Measurements from ENCODE around the gene THAP11.

Gene THAP11

DNA sequence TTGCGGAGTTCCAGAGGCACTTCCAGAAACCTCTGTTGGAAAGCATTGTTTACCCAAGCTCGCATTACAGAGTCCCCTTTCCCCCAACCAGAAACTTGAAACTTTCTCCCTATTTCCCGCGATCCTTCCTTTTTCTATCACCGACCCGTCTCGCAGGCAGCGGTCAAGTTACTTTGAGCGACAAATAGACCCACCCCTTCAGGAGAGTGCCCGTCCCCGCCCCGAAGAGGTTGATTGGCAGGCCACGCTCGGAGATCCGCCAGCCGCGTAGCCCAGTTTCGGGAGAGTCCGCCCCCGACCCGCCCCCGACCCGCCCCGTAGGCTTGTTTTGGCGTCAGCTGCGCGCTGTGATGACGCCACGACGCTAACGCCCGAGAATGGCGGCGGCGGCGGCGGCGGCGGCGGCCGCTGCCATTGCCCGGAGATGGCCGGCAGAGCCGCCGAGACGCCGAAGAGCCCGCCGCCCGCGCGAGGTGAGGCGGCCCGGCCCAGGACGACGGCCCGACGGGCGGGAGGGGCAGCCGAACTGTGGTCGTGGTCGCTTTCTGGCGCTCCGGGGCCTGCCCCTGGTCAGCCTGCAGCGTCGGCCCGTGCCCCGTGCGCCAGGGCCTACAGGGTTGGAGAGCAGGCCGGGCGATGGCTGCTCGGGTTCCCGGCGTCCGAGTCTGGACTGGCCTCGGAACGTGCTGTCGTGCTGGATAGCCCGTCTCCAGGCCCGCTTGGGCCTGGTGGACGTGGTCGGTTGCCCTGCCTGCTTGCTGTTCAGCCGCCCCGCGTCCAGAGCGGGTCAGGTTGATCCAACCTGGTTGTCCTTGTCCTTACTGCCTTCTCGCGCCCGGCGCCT, 51.0 kb downstream of the THAP11 start, which contains the start of gene PSKH1:
Gene PSKH1 (plus strand): TSS at position 356 of the 844 bp plus-strand sequence. CDS start 15,496 bp downstream, outside the sequence.
- peak; percentile 44 for DNase-seq (ENCODE audit: low read depth, low spot score)
- ChIA-PET CTCF (interaction anchor here (1.0 to 4.5 kb wide), 7 partner anchors 10 to 372 kb away, joined by 3 to 47 read pairs (median 4); partner anchors contain the start of gene NRN1L), POLR2A (interaction anchor here (1.0 kb wide), 1 partner anchor 9 kb away, joined by 3 read pairs; no protein-coding TSS in a partner anchor)
- TF ChIP-seq, protein P1, sequence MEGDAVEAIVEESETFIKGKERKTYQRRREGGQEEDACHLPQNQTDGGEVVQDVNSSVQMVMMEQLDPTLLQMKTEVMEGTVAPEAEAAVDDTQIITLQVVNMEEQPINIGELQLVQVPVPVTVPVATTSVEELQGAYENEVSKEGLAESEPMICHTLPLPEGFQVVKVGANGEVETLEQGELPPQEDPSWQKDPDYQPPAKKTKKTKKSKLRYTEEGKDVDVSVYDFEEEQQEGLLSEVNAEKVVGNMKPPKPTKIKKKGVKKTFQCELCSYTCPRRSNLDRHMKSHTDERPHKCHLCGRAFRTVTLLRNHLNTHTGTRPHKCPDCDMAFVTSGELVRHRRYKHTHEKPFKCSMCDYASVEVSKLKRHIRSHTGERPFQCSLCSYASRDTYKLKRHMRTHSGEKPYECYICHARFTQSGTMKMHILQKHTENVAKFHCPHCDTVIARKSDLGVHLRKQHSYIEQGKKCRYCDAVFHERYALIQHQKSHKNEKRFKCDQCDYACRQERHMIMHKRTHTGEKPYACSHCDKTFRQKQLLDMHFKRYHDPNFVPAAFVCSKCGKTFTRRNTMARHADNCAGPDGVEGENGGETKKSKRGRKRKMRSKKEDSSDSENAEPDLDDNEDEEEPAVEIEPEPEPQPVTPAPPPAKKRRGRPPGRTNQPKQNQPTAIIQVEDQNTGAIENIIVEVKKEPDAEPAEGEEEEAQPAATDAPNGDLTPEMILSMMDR (IDR thresholded peaks at IDR 0.05; ENCODE audit: insufficient read depth, low read length, missing control alignments) = no peak
- peak within 1 kb of the TSS; percentile 91 for H3K4me3 ChIP-seq (ENCODE audit: low read depth, low read length)
